ENCODE measurements around the gene TMEM203.

TMEM203 gene

DNA sequence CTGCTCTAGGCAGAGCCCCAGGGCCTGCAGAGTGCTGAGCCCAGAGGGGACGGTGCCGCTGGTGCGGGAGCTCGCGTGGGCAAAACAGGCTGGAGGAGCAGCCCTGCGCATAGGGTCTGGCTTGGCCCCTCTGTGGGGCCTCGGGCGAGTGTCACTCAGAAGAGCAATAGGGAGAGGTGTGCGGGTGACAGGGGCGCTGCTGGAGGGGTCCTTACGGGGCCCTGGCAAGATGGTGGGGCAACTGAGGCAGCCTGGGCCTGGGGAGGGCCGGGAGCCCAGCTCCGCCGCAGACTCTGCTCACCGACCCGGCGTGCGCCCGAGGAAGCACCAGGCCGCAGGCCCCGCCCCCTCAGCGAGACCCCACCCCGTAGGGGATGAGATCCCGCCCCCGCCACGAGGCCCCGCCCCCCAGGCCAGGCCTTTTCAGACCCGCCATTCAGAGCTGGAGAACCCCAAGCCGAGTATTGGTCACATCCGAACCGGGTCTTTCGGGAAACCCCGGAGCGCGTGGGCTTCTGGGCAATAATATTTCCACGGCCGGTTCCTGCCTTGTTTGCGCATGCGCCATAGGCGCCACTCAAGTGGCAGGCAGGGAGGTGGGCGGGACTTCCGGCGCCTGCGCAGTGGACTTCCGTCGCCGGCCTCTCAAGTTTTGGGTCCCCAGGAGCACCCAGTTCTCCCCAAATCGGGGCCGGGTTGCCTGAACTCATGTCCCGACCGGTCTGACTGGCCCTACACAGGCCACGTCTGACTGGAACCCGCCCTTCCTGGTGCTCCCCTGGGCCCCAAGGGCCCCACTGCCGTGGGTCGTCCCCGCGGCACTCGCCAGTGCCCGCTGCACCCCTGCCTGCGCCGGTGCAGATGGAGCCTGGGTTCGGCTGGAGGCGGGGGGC, 17.9 kb upstream of the TMEM203 start:
- H3K27ac Mint-ChIP-seq (ENCODE audit: low read depth) = peak overlapping the region; percentile 25
- H3K27me3 Mint-ChIP-seq = peaks cover 9% of the 10 kb centered on the region
- H3K36me3 Mint-ChIP-seq (ENCODE audit: insufficient read depth) = peaks cover 6% of the 10 kb centered on the region
- H3K9me3 Mint-ChIP-seq = no peaks in the 10 kb centered on the region
- peaks cover 6% of the 10 kb centered on the region for H3K4me1 Mint-ChIP-seq
- peak; percentile 94 for ATAC-seq (replicated peaks; ENCODE audit: extremely low read depth, poor library complexity, severe bottlenecking)
- peak; percentile 93 to 98 for DNase-seq (ENCODE audit: low spot score in 2 of 2)
- peak overlapping the region; percentile 74 for H3K4me3 Mint-ChIP-seq

DNA sequence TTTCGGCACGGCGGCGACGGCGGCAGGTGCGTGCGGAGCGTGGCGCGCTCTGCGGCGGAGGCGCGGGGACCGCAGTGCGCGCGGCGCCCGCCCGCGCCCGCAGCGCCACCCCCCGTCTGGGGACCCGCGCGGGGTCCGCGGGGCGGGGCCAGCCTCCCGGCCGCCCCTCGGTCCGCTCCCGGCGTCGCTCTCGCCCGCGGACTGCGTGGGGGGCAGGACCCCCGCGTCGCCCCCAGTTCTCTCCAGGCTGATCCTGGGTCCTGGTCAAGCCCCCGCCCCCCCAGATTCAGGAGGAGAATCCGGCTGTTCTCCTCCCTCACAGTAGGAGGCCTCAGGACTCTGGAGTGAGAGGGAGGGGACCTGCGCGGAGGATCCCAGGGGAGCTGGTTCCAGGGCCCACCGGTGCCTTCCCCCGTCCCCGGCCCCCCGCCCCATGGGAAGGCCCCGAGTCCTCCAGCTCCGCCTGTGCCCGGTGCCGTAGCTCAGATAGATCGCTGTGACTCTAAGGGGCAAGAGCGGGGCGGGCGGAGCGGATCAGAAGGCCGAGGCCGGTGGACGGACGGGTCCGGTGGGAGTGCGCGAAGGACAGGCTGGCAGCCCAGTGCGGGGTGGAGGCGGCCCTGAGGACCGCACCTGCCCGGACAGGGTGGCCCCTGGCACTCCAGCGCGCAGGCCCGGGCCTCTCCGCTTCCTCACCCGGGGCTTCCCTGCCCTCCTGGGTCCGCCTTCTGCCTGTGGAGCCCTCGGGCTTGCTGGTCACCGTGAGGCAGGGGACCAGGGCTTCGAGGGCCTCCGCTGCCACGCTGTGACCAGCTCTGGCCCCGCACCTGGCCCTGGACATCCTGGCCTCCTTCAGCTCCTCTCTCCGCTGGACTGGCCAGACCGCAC, 17.0 kb upstream of the TMEM203 start, which contains the start of gene RNF208:
TSS of gene RNF208 (minus strand) at position 51 of the 888 bp plus-strand sequence. CDS start 1,028 bp downstream, outside the sequence.
- Mint-ChIP-seq H3K9me3 (no peaks in the 10 kb centered on the region), H3K36me3 (ENCODE audit: insufficient read depth) (peaks cover 6% of the 10 kb centered on the region), H3K27ac (ENCODE audit: low read depth) (no peak within 1 kb of the TSS), H3K4me3 (peak within 1 kb of the TSS; percentile 74), H3K4me1 (peaks cover 1% of the 10 kb centered on the region), H3K27me3 (peaks cover 3% of the 10 kb centered on the region)
- ATAC-seq (replicated peaks; ENCODE audit: extremely low read depth, poor library complexity, severe bottlenecking) = no peak
- DNase-seq (ENCODE audit: low spot score in 2 of 2) = no peak

DNA sequence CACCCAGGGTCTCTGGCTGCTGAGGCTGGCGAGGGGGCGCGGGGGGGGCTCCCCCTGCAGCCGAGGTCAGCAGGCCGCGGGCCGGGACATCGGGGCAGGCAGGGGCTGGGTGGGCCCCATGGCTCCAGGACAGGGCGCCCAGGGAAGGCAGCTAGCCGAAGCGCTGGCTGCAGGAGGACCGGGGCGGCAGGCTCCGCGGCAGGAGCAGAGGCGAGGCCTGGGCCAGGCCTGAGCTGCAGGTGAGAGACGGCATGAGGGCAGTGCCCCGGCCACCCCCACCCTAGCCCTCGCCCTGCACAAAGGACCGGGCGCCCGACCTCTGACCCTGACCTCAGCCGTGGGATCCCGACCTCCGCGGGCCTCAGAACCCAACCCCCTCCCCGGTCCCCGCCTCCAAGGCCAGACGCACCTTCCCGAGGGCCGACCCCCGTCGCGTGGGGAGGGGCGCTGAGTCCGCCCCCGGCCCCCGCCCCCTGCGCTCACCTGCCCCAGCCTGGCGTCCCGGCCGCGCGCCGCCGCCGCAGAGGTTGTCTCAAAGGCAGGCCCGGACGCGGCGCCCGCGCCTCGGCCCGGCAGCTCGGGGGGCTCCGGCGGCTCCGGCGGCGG, 16.2 kb upstream of the TMEM203 start:
- H3K36me3 Mint-ChIP-seq (ENCODE audit: insufficient read depth) = peaks cover 9% of the 10 kb centered on the region
- no peak for DNase-seq (ENCODE audit: low spot score in 2 of 2)

DNA sequence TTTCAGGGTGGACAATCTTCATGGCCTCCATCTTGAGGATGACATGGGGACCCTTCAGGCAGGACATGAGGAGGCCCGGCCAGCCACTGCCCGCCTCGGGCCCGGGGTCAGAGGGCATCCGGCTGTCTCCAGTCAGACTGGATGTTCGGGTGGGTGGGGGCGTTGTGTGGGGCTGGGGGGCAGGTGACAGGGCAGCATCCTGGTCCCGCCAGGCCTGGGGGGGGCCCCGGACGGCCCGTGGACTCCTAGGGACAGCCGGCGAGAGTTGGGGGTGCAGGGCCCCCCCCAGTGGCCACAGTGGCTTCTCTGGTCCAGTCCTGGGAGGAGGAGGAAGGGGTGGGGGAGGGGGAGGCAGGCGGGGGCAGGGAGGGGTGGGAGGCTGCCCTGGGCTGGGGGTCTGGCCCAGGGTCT, 15.7 kb upstream of the TMEM203 start:
- Mint-ChIP-seq H3K9me3 (no peaks in the 10 kb centered on the region), H3K27ac (ENCODE audit: low read depth) (no peak overlapping the region), H3K36me3 (ENCODE audit: insufficient read depth) (peaks cover 11% of the 10 kb centered on the region), H3K4me3 (peak overlapping the region; percentile 37), H3K4me1 (no peaks in the 10 kb centered on the region), H3K27me3 (no peaks in the 10 kb centered on the region)
- DNase-seq (ENCODE audit: low spot score in 2 of 2) = no peak
- no peak for ATAC-seq (replicated peaks; ENCODE audit: extremely low read depth, poor library complexity, severe bottlenecking)

More for the DNA sequence above, 16.2 kb upstream of the TMEM203 start:
- no peaks in the 10 kb centered on the region for H3K27me3 Mint-ChIP-seq
- no peaks in the 10 kb centered on the region for H3K4me1 Mint-ChIP-seq
- H3K27ac Mint-ChIP-seq (ENCODE audit: low read depth) = no peak overlapping the region
- no peak overlapping the region for H3K4me3 Mint-ChIP-seq
- ATAC-seq (replicated peaks; ENCODE audit: extremely low read depth, poor library complexity, severe bottlenecking) = no peak
- no peaks in the 10 kb centered on the region for H3K9me3 Mint-ChIP-seq

DNA sequence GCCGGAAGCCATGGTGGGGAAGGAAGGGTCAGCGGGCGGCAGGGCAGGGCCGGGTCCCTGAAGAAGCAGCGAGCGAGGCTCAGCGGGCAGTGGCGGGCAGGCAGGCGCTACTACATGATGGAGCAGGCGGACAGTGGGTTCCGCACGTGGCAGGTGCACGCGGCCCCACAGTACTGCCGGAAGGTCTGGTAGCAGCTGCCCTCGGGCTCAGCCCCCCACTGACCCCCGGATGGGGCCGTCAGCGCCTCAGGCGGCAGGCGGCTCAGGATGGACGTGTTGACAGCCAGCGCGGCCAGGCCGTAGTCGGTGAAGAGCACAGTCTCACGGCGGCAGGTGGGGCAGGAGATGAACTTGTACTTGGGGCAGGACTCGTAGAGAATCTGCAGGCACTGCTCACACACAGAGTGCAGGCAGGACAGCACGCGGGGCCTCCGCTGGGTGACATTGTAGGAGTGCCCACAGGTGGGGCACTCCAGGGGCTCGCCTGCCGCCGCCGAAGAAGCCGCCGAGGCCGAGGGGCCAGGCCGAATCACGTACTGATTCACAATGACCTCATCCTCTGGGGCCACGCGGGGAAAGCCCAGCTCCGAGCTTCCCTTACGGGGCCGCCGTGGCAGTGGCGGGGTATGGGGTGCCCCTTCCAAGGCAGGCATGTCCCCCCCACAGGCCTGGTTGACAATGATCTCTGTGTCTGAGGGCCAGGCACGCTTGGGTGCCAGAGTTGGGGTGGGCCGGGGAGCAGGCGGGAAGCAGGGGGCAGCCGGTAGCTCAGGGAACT, 15.1 kb upstream of the TMEM203 start:
- no peak for DNase-seq (ENCODE audit: low spot score in 2 of 2)
- no peaks in the 10 kb centered on the region for H3K27me3 Mint-ChIP-seq
- peak overlapping the region; percentile 37 for H3K4me3 Mint-ChIP-seq
- H3K27ac Mint-ChIP-seq (ENCODE audit: low read depth) = no peak overlapping the region
- ATAC-seq (replicated peaks; ENCODE audit: extremely low read depth, poor library complexity, severe bottlenecking) = no peak
- no peaks in the 10 kb centered on the region for H3K4me1 Mint-ChIP-seq
- H3K36me3 Mint-ChIP-seq (ENCODE audit: insufficient read depth) = peaks cover 11% of the 10 kb centered on the region
- H3K9me3 Mint-ChIP-seq = no peaks in the 10 kb centered on the region

DNA sequence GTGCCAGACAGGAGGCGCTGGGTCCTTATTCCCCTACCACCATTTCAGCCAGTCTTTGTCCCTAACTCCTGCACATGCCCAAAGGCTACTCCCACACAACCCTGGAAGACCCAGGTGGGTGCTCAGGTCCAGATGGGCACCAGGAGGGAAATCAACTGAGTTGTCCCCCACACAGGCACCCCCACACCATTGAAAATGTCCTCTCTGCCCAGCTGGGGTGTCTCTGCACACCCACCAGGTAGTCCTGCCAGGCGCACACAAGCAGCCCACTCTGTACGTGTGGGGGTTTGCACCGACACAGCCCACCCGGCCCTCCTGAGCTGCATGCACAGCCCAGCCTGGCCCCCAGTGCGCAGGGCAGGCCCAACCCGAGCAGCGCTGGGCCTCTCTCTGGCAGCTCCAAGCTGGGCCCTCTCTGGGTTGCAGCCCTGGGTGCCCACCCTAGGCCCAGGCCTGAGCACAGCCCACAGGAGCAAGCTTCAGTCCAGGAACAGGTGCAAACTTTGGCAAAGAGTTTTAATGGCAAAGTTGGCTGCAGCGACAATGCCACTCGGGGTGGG, 14.4 kb upstream of the TMEM203 start:
- Mint-ChIP-seq H3K4me1 (no peaks in the 10 kb centered on the region), H3K27me3 (no peaks in the 10 kb centered on the region), H3K27ac (ENCODE audit: low read depth) (no peak overlapping the region), H3K36me3 (ENCODE audit: insufficient read depth) (peaks cover 11% of the 10 kb centered on the region), H3K4me3 (no peak overlapping the region), H3K9me3 (no peaks in the 10 kb centered on the region)
- ATAC-seq (replicated peaks; ENCODE audit: extremely low read depth, poor library complexity, severe bottlenecking) (no peak), DNase-seq (ENCODE audit: low spot score in 2 of 2) (no peak)

DNA sequence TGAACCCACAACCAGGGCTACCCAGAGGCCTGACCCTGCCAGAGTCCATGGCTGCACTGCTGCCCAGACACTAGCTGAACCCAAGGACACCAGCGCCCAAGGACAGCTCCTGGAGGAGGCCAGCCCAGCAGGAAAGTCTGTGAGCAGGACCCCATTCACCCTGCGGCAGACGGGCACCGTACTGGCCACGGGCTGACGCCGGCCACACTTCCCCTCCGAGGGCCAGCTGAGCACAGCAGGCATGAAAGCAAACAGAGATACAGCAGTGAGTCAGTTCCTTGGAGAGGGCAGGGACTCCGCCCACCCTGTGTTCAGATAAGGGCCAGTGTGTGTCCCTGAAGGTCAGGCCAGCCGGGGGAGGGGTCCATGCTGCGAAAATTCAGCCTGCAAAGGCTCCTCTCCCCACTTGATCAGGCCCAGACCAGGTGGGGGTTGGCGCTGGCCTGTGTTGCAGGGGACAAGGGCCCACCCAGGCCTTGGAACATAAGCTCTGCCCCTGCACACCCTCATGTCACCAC, 13.4 kb upstream of the TMEM203 start:
- H3K27ac Mint-ChIP-seq (ENCODE audit: low read depth) = no peak overlapping the region
- H3K4me3 Mint-ChIP-seq = no peak overlapping the region
- no peak for ATAC-seq (replicated peaks; ENCODE audit: extremely low read depth, poor library complexity, severe bottlenecking)
- no peaks in the 10 kb centered on the region for H3K27me3 Mint-ChIP-seq
- H3K4me1 Mint-ChIP-seq = no peaks in the 10 kb centered on the region
- H3K9me3 Mint-ChIP-seq = no peaks in the 10 kb centered on the region
- DNase-seq (ENCODE audit: low spot score in 2 of 2) = no peak
- peaks cover 11% of the 10 kb centered on the region for H3K36me3 Mint-ChIP-seq (ENCODE audit: insufficient read depth)

DNA sequence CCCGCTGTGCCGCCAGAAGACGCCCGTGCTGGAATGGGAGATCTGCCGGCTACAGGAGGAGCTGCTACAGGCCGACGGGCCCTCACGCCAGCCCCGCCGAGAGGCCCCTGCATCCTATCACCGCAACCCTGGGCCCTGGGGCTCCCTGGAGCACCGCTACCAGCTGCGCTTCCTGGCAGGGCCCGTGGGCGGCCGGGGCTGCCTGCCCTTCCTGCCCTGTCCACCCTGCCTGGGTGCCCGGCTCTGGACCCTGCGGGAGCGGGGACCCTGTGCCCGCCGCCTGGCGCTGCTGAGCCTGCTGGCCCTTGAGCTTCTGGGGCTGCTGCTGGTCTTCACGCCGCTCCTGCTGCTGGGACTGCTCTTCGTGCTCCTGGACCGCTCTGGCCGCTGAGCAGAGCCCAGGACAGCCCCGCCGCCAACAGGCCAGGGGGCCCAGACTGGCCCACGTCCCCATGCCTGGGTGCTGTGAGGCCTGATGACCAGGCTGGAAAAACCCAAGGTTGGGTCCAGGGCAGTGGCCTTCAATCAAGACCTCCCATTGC, 12.8 kb upstream of the TMEM203 start:
- DNase-seq (ENCODE audit: low spot score in 2 of 2) = no peak
- H3K27ac Mint-ChIP-seq (ENCODE audit: low read depth) = no peak overlapping the region
- ATAC-seq (replicated peaks; ENCODE audit: extremely low read depth, poor library complexity, severe bottlenecking) = no peak
- H3K9me3 Mint-ChIP-seq = no peaks in the 10 kb centered on the region
- no peaks in the 10 kb centered on the region for H3K4me1 Mint-ChIP-seq
- peaks cover 9% of the 10 kb centered on the region for H3K36me3 Mint-ChIP-seq (ENCODE audit: insufficient read depth)
- H3K4me3 Mint-ChIP-seq = no peak overlapping the region
- no peaks in the 10 kb centered on the region for H3K27me3 Mint-ChIP-seq

DNA sequence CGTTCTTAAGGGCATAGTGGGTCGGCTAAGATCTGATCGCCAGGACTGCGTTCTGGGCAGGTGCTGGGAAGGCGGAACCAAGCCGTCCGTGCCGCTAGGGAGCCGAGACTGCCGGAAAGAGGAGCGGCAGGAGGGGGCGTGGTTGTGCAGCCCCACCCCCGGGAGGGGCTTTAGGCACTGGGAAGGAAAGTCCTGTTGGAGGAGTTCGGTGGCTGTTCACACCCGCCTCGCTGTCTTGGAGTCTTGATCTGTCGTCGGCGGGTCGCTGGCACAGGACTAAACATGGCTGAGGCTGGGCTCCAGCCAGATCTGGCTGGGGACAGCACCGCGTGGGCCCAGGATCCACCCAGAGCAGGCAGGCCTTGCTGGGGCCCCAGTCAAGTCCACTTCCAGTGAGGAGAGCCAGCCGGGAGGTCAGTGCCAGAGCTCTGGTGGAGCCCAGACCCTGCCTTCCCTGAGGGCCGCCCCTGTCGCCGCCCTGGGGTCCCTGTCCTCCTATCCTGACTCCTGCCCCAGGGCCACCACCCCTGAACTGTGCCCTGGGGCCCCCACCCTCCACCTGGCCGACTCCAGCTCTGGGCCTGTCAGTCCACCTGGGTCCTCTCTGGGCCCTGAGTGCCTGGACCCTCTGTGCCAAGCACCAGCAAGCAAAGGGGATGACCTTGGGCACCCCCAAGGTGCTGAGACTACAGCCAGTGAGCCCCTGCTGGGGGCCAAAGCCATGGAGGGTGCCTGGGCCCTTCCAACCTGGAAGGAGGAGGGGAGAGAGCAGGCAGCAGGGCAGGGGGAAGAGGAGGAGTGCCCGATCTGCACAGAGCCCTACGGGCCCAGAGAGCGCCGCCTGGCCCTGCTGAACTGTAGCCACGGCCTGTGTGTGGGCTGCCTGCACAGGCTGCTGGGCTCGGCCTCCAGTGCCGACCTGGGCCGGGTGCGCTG, 12.1 kb upstream of the TMEM203 start:
- DNase-seq (ENCODE audit: low spot score in 2 of 2) (no peak), ATAC-seq (replicated peaks; ENCODE audit: extremely low read depth, poor library complexity, severe bottlenecking) (no peak)
- H3K27me3 Mint-ChIP-seq = no peaks in the 10 kb centered on the region
- H3K36me3 Mint-ChIP-seq (ENCODE audit: insufficient read depth) = peaks cover 7% of the 10 kb centered on the region
- H3K27ac Mint-ChIP-seq (ENCODE audit: low read depth) = no peak overlapping the region
- H3K4me1 Mint-ChIP-seq = no peaks in the 10 kb centered on the region
- no peak overlapping the region for H3K4me3 Mint-ChIP-seq
- no peaks in the 10 kb centered on the region for H3K9me3 Mint-ChIP-seq

DNA sequence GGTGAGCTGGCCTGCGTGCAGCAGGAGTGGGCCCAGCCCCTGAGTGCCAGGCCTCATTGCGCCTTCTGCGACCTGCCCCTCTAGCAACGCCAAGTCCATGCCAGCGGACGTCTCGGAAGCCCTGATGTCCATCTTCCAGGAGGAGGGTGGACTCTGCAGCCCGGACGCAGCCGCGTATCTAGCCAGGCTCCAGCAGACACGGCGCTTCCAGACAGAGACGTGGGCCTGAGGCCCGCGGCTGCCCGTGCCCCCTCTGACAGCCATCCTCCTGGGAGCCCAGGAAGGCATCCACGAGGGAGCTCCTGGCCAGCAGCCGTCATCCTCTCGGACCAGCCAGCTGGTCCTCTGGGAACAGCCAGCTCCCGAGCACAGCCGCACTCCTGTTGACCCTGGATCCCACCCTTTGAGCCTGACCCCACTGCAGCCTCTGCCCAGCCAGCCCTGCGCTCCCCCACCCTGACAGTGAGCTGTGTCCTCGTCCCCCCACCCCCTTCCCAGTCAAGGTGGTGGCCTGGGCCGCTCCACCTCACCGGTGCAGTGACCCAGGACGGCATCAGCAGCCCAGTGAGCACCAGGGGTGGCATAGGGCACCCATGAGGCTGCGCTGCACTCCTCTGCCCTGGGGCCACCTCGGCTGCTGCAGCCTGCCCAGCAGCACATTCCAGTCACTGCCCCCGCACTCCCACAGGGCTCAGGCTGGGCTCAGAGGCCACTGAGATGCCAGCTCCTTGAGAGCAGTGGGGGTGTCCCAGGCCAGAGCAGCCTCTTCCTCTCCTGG, 10.9 kb upstream of the TMEM203 start:
- no peaks in the 10 kb centered on the region for H3K4me1 Mint-ChIP-seq
- no peak overlapping the region for H3K4me3 Mint-ChIP-seq
- H3K27me3 Mint-ChIP-seq = no peaks in the 10 kb centered on the region
- no peaks in the 10 kb centered on the region for H3K9me3 Mint-ChIP-seq
- H3K27ac Mint-ChIP-seq (ENCODE audit: low read depth) = no peak overlapping the region
- DNase-seq (ENCODE audit: low spot score in 2 of 2) (no peak), ATAC-seq (replicated peaks; ENCODE audit: extremely low read depth, poor library complexity, severe bottlenecking) (no peak)
- peaks cover 7% of the 10 kb centered on the region for H3K36me3 Mint-ChIP-seq (ENCODE audit: insufficient read depth)

Measured in central memory CD8-positive, alpha-beta T cell (primary cell).